ENCODE data around the gene DTX3.

DNA sequence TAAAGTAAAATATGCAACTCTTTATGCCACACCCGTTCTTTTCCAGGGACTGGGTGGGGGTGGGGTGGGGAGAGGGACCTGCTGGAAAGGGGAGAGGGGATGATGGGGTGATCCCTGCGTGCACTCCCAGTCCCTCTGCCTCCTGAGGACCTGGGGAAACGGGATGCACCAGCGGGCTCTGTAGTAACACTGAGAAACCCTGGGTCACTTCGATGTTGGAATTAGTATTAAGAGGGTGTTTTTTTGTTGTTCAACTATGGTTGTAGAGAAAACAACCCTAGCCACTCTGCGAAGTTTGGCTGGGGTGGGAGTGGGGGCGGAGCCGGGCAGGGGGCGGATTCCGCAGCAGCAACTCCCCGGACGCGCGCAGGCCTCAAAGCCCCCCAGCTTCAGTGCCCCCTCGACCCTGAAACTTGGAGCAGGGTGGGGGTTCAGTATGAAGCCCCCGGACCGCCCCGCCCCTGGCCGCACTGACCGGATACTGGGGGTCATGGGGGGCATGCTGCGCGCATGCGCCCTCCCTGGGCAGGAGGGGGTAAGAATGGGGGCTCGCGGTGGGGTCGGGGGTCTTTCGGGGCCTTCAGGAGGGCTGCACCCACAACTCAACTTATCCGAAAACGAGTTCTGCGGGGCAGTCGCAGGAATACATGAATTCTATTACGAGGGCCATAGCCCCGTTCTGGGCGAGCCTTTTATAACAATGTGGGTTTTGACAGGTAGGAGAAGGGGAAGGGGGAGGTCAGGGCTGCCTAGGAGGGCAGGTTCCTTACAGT lies 5.3 kb downstream of the DTX3 start:
- TF ChIP-seq, protein P1, sequence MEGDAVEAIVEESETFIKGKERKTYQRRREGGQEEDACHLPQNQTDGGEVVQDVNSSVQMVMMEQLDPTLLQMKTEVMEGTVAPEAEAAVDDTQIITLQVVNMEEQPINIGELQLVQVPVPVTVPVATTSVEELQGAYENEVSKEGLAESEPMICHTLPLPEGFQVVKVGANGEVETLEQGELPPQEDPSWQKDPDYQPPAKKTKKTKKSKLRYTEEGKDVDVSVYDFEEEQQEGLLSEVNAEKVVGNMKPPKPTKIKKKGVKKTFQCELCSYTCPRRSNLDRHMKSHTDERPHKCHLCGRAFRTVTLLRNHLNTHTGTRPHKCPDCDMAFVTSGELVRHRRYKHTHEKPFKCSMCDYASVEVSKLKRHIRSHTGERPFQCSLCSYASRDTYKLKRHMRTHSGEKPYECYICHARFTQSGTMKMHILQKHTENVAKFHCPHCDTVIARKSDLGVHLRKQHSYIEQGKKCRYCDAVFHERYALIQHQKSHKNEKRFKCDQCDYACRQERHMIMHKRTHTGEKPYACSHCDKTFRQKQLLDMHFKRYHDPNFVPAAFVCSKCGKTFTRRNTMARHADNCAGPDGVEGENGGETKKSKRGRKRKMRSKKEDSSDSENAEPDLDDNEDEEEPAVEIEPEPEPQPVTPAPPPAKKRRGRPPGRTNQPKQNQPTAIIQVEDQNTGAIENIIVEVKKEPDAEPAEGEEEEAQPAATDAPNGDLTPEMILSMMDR (conservative IDR thresholded peaks at IDR 0.05; ENCODE audit: low read depth, low read length) = no peak
- no peak for TF ChIP-seq EZH2phosphoT487 (IDR thresholded peaks at IDR 0.05; ENCODE audit: borderline replicate concordance, low read length)
